Hepatocyte (in vitro differentiated cells): ENCODE measurements around the gene MT3. TPM values are rescaled to one million over a fixed set of nuclear protein-coding genes. Genes with fewer than 3 reads are reported as not detected.

Source experiments
- DNase-seq: peaks from one replicate; pipeline ENCODE4 v3.0.0-alpha.2; 2016; ENCODE audit warnings: low spot score
- H2AFZ ChIP-seq: fragments of 200-600 bp; sonication (generic); 2 replicates; pipeline ENCODE4 v1.6.0; 2016; ENCODE audit warnings: antibody characterized with exemption, mild to moderate bottlenecking
- H3K27ac ChIP-seq: fragments of 200-600 bp; sonication (generic); 2 replicates; pipeline ENCODE4 v1.5.1; 2016; ENCODE audit warnings: mild to moderate bottlenecking
- H3K27me3 ChIP-seq: fragments of 200-600 bp; sonication (generic); 2 replicates; pipeline ENCODE4 v1.6.1; 2016
- H3K36me3 ChIP-seq: fragments of 200-600 bp; sonication (generic); replicated peaks from 2 replicates; pipeline ENCODE4 v1.5.1; 2016; ENCODE audit warnings: low read depth; ENCODE audit not compliant: insufficient read depth
- H3K4me1 ChIP-seq: fragments of 200-600 bp; sonication (generic); 2 replicates; pipeline ENCODE4 v1.5.1; 2016; ENCODE audit warnings: mild to moderate bottlenecking, moderate library complexity; ENCODE audit not compliant: insufficient read depth
- H3K4me2 ChIP-seq: fragments of 200-600 bp; sonication (generic); 2 replicates; pipeline ENCODE4 v1.6.0; 2016
- H3K4me3 ChIP-seq: fragments of 200-600 bp; sonication (generic); 2 replicates; pipeline ENCODE4 v1.5.1; 2016; ENCODE audit warnings: mild to moderate bottlenecking
- H3K79me2 ChIP-seq: fragments of 200-600 bp; sonication (generic); 2 replicates; pipeline ENCODE4 v1.6.0; 2017; ENCODE audit warnings: mild to moderate bottlenecking
- H3K9me2 ChIP-seq: fragments of 200-600 bp; sonication (generic); replicated peaks from 2 replicates; pipeline ENCODE4 v1.6.0; 2017; ENCODE audit warnings: mild to moderate bottlenecking; ENCODE audit not compliant: insufficient read depth
- H3K9me3 ChIP-seq: fragments of 200-600 bp; sonication (generic); 2 replicates; pipeline ENCODE4 v1.5.1; 2016; ENCODE audit warnings: low read depth, mild to moderate bottlenecking
- H4K20me1 ChIP-seq: fragments of 200-600 bp; sonication (generic); 2 replicates; pipeline ENCODE4 v1.6.0; 2016; ENCODE audit warnings: mild to moderate bottlenecking; ENCODE audit not compliant: insufficient read depth, poor library complexity, severe bottlenecking
- CTCF ChIP-seq: fragments of 200-600 bp; sonication (generic); IDR thresholded peaks from 2 replicates; pipeline ENCODE4 v1.5.1; 2016; ENCODE audit warnings: antibody characterized with exemption, mild to moderate bottlenecking; ENCODE audit not compliant: poor library complexity
- EZH2 ChIP-seq: fragments of 200-600 bp; sonication (generic); IDR thresholded peaks from 2 replicates; pipeline ENCODE4 v1.6.1; 2016; ENCODE audit warnings: antibody characterized with exemption, mild to moderate bottlenecking, borderline replicate concordance
- EZH2phosphoT487 ChIP-seq: fragments of 200-600 bp; sonication (generic); IDR thresholded peaks from one replicate; pipeline ENCODE4 v1.6.1; 2018; ENCODE audit warnings: antibody characterized with exemption, mild to moderate bottlenecking, low read depth, moderate library complexity; ENCODE audit not compliant: unreplicated experiment, severe bottlenecking
- WGBS: methylation state at CpG from one replicate; pipeline ENCODE4 v1.1.6; 2016; ENCODE audit warnings: low lambda C conversion rate; ENCODE audit errors: missing lambda C conversion rate; 5-methylcytosine and 5-hydroxymethylcytosine counted together
- polyA plus RNA-seq: library from polyadenylated mRNA; unstranded; fragments of >200 nt; fragmentation: Nextera tagmentation; extraction: Ambion mirVana; gene quantifications from 2 replicates; pipeline ENCODE4 v1.2.1, GENCODE V29; 2016
- total RNA-seq: library from RNA; depleted of rRNA; stranded (reverse); fragments of >200 nt; gene quantifications from 2 replicates; pipeline ENCODE4 v1.2.3, GENCODE V29; 2014

The MT3 gene
- total and polyA plus RNA-seq, 2 experiments from 2014 or later: not detected

GRCh38 chr16:56608043-56608875, 18.9 kb downstream of the MT3 start, which contains the start of gene MT2A:
TSS of gene MT2A (plus strand) at chr16:56608584. CDS start at chr16:56608656, 72 bp downstream.
- Histone ChIP-seq H3K79me2 (no peaks in the 10 kb centered on the region), H3K9me3 (no peaks in the 10 kb centered on the region), H3K9me2 (no peaks in the 10 kb centered on the region), H3K27me3 (peaks cover 4% of the 10 kb centered on the region), H3K4me2 (peak within 1 kb of the TSS; percentile 82), H3K27ac (peak within 1 kb of the TSS; percentile 87), H3K4me3 (peak within 1 kb of the TSS; percentile 6), H2AFZ (no peak within 1 kb of the TSS), H3K4me1 (peaks cover 26% of the 10 kb centered on the region), H4K20me1 (no peaks in the 10 kb centered on the region), H3K36me3 (no peaks in the 10 kb centered on the region)
- DNase-seq: peak; percentile 98
- TF ChIP-seq CTCF: no peak
- TF ChIP-seq EZH2: no peak
- TF ChIP-seq EZH2phosphoT487: no peak
- 9% methylated on average over 62 of the region's 62 CpGs for WGBS

GRCh38 chr16:56608876-56609462, 19.6 kb downstream of the MT3 start:
- H3K9me3 ChIP-seq: no peaks in the 10 kb centered on the region
- no peaks in the 10 kb centered on the region for H4K20me1 ChIP-seq
- TF ChIP-seq EZH2 (no peak), EZH2phosphoT487 (no peak), CTCF (no peak)
- peaks cover 4% of the 10 kb centered on the region for H3K27me3 ChIP-seq
- H3K79me2 ChIP-seq: no peaks in the 10 kb centered on the region
- H3K4me2 ChIP-seq: peak overlapping the region; percentile 82
- no peaks in the 10 kb centered on the region for H3K36me3 ChIP-seq
- peak overlapping the region; percentile 12 for H3K27ac ChIP-seq
- H3K9me2 ChIP-seq: no peaks in the 10 kb centered on the region
- H3K4me1 ChIP-seq: peaks cover 26% of the 10 kb centered on the region
- WGBS: 5% methylated on average over 21 of the region's 21 CpGs
- H3K4me3 ChIP-seq: no peak overlapping the region
- no peak for DNase-seq
- no peak overlapping the region for H2AFZ ChIP-seq

GRCh38 chr16:56609463-56609921, 20.2 kb downstream of the MT3 start:
- Histone ChIP-seq H4K20me1 (no peaks in the 10 kb centered on the region), H3K4me3 (peak overlapping the region; percentile 6), H3K36me3 (no peaks in the 10 kb centered on the region), H3K79me2 (no peaks in the 10 kb centered on the region), H3K27me3 (peaks cover 4% of the 10 kb centered on the region), H3K9me2 (no peaks in the 10 kb centered on the region), H3K27ac (peak overlapping the region; percentile 12), H3K4me1 (peaks cover 26% of the 10 kb centered on the region), H2AFZ (no peak overlapping the region), H3K9me3 (no peaks in the 10 kb centered on the region), H3K4me2 (peak overlapping the region; percentile 82)
- TF ChIP-seq CTCF (no peak), EZH2phosphoT487 (no peak), EZH2 (no peak)
- peak; percentile 72 for DNase-seq
- WGBS: 6% methylated on average over 6 of the region's 6 CpGs
